Measurements from ENCODE around the gene PEDS1. TPM values are rescaled to one million over a fixed set of nuclear protein-coding genes. Genes with fewer than 3 reads are reported as not detected.

The PEDS1 gene
- total and polyA plus RNA-seq, 2 experiments from 2014 or later: 53.9 to 55.7 TPM

- TF ChIP-seq EZH2 (IDR thresholded peaks at IDR 0.05; ENCODE audit: insufficient read depth, poor library complexity, severe bottlenecking) (no peak), EZH2phosphoT487 (IDR thresholded peaks at IDR 0.05; ENCODE audit: insufficient read depth, low read depth) (no peak)
- Histone ChIP-seq H3K36me3 (ENCODE audit: low read depth) (no peaks in the 10 kb centered on the region), H3K79me2 (ENCODE audit: insufficient read depth) (peaks cover 66% of the 10 kb centered on the region), H3K27me3 (replicated peaks; ENCODE audit: insufficient read depth) (no peaks in the 10 kb centered on the region), H3K4me3 (peak overlapping the region; percentile 91), H3K9me2 (ENCODE audit: insufficient read depth) (no peaks in the 10 kb centered on the region), H3K27ac (peak overlapping the region; percentile 92), H3K9ac (peak overlapping the region; percentile 98), H3K9me3 (ENCODE audit: low read depth) (no peaks in the 10 kb centered on the region), H3K4me2 (ENCODE audit: unreplicated experiment) (peak overlapping the region; percentile 98), H4K20me1 (ENCODE audit: insufficient read depth) (peaks cover 18% of the 10 kb centered on the region), H3F3A (ENCODE audit: insufficient read depth) (peaks cover 51% of the 10 kb centered on the region), H2AFZ (peak overlapping the region; percentile 89), H3K4me1 (ENCODE audit: insufficient read depth) (peaks cover 40% of the 10 kb centered on the region)
- WGBS, 2 experiments (ENCODE audit: low coverage in 1 of 2, low lambda C conversion rate in 2 of 2, missing lambda C conversion rate in 2 of 2): 11 to 14% methylated on average over 11 of the region's 11 CpGs
- DNase-seq: peak; percentile 60
- in situ Hi-C loops (cut with MboI): no loop called here
Measured at GRCh38 chr20:50113420-50114224, 39.9 kb downstream of the PEDS1 start.

GRCh38 chr20:50112512-50113419 lies 40.8 kb downstream of the PEDS1 start, which contains the start of gene UBE2V1:
Gene UBE2V1, minus strand, starts transcription at chr20:50113150. Its CDS starts 22 bp downstream, at chr20:50113128.
- no peak for TF ChIP-seq EZH2phosphoT487 (IDR thresholded peaks at IDR 0.05; ENCODE audit: insufficient read depth, low read depth)
- TF ChIP-seq EZH2 (IDR thresholded peaks at IDR 0.05; ENCODE audit: insufficient read depth, poor library complexity, severe bottlenecking): no peak

GRCh38 chr20:50111829-50112495 lies 41.6 kb downstream of the PEDS1 start:
- DNase-seq: peak; percentile 34
- H3K4me1 ChIP-seq (ENCODE audit: insufficient read depth): peaks cover 53% of the 10 kb centered on the region
- 0 out of 2 replicates have a peak overlapping the region, but pooled peaks have one; percentile 89 for H2AFZ ChIP-seq
- H3K27ac ChIP-seq: peak overlapping the region; percentile 92
- WGBS, 2 experiments (ENCODE audit: low coverage in 1 of 2, low lambda C conversion rate in 2 of 2, missing lambda C conversion rate in 2 of 2): 5 to 9% methylated on average over 9 of the region's 9 CpGs
- no peaks in the 10 kb centered on the region for H3K9me2 ChIP-seq (ENCODE audit: insufficient read depth)
- TF ChIP-seq EZH2phosphoT487 (IDR thresholded peaks at IDR 0.05; ENCODE audit: insufficient read depth, low read depth) (no peak), EZH2 (IDR thresholded peaks at IDR 0.05; ENCODE audit: insufficient read depth, poor library complexity, severe bottlenecking) (no peak)
- H3K36me3 ChIP-seq (ENCODE audit: low read depth): no peaks in the 10 kb centered on the region
- peak overlapping the region; percentile 91 for H3K4me3 ChIP-seq
- H3K79me2 ChIP-seq (ENCODE audit: insufficient read depth): peaks cover 83% of the 10 kb centered on the region
- H3K27me3 ChIP-seq (replicated peaks; ENCODE audit: insufficient read depth): no peaks in the 10 kb centered on the region
- H3K9me3 ChIP-seq (ENCODE audit: low read depth): no peaks in the 10 kb centered on the region
- peaks cover 22% of the 10 kb centered on the region for H4K20me1 ChIP-seq (ENCODE audit: insufficient read depth)
- H3K4me2 ChIP-seq (ENCODE audit: unreplicated experiment): peak overlapping the region; percentile 98
- H3K9ac ChIP-seq: peak overlapping the region; percentile 98
- H3F3A ChIP-seq (ENCODE audit: insufficient read depth): peaks cover 65% of the 10 kb centered on the region
- in situ Hi-C loops (cut with MboI): no loop called here

More at GRCh38 chr20:50112512-50113419, 40.8 kb downstream of the PEDS1 start, which contains the start of gene UBE2V1:
- Histone ChIP-seq H3K79me2 (ENCODE audit: insufficient read depth) (peaks cover 75% of the 10 kb centered on the region), H3K4me2 (ENCODE audit: unreplicated experiment) (peak within 1 kb of the TSS; percentile 98), H3F3A (ENCODE audit: insufficient read depth) (peaks cover 59% of the 10 kb centered on the region), H3K36me3 (ENCODE audit: low read depth) (no peaks in the 10 kb centered on the region), H3K9ac (peak within 1 kb of the TSS; percentile 98), H3K9me3 (ENCODE audit: low read depth) (no peaks in the 10 kb centered on the region), H4K20me1 (ENCODE audit: insufficient read depth) (peaks cover 22% of the 10 kb centered on the region), H2AFZ (peak within 1 kb of the TSS; percentile 89), H3K27me3 (replicated peaks; ENCODE audit: insufficient read depth) (no peaks in the 10 kb centered on the region), H3K4me1 (ENCODE audit: insufficient read depth) (peaks cover 48% of the 10 kb centered on the region), H3K4me3 (peak within 1 kb of the TSS; percentile 91), H3K27ac (peak within 1 kb of the TSS; percentile 92), H3K9me2 (ENCODE audit: insufficient read depth) (no peaks in the 10 kb centered on the region)
- WGBS, 2 experiments (ENCODE audit: low coverage in 1 of 2, low lambda C conversion rate in 2 of 2, missing lambda C conversion rate in 2 of 2): 1% methylated on average over 31 to 63 of the region's 70 CpGs
- peak; percentile 95 for DNase-seq
- in situ Hi-C loops (cut with MboI): no loop called here
